ENCODE results near the gene TERB2. TPM values are rescaled to one million over a fixed set of nuclear protein-coding genes. Genes with fewer than 3 reads are reported as not detected.
"Not testable (repeated sequence)": the region's sequence is repeated elsewhere in the genome, so short reads cannot be mapped to it uniquely, and the experiment has no call there.

The TERB2 gene
- not detected in 2 replicates for polyA plus RNA-seq (2013)

- no peaks in the 10 kb centered on the region for H3K79me2 ChIP-seq (ENCODE audit: control insufficient read depth, insufficient read depth, low read length, poor library complexity)
- no peak within 1 kb of the TSS for H3K23ac ChIP-seq (ENCODE audit: low read length)
- H3K14ac ChIP-seq (ENCODE audit: low read length), result no peak within 1 kb of the TSS
Observed at GRCh38 chr15:44956388-44956787, at the start of gene TERB2. Gene TERB2 (plus strand): TSS chr15:44956687. CDS start chr15:44956719, 32 bp downstream.

GRCh38 chr15:44909423-44909822 is 47.1 kb upstream of the TERB2 start:
- Histone ChIP-seq H4K91ac (ENCODE audit: low read depth, low read length) (no peak overlapping the region), H2AK5ac (ENCODE audit: low read length) (no peak overlapping the region), H3K4ac (ENCODE audit: low read depth, low read length) (no peak overlapping the region), H3K9me3 (ENCODE audit: insufficient read depth, low read depth, low read length) (no peaks in the 10 kb centered on the region), H2BK120ac (ENCODE audit: insufficient read depth, low read length, poor library complexity) (no peak overlapping the region), H3K4me1 (ENCODE audit: control insufficient read depth in 1 of 2, insufficient read depth in 2 of 2, low read length in 2 of 2) (no peaks in the 10 kb centered on the region), H3K4me2 (ENCODE audit: low read length) (no peak overlapping the region), H3K79me2 (ENCODE audit: control insufficient read depth, insufficient read depth, low read length, poor library complexity) (no peaks in the 10 kb centered on the region), H2BK5ac (ENCODE audit: low read depth, low read length, poor library complexity) (no peak overlapping the region), H3K9ac (ENCODE audit: low read length) (no peak overlapping the region), H3K27ac (ENCODE audit: low read depth, low read length) (no peak overlapping the region), H4K12ac (ENCODE audit: low read depth, low read length) (no peak overlapping the region), H2BK12ac (ENCODE audit: low read length) (no peak overlapping the region), H4K8ac (ENCODE audit: low read depth, low read length) (no peak overlapping the region), H2AFZ (ENCODE audit: insufficient read depth, low read length, poor library complexity) (no peak overlapping the region), H3K79me1 (ENCODE audit: low read length) (no peaks in the 10 kb centered on the region), H3K4me3 (ENCODE audit: low read depth, low read length) (no peak overlapping the region), H3K27me3 (ENCODE audit: insufficient read depth, low read length) (no peaks in the 10 kb centered on the region), H3K23ac (ENCODE audit: low read length) (no peak overlapping the region), H3K36me3 (ENCODE audit: control insufficient read depth in 1 of 2, insufficient read depth in 2 of 2, low read length in 2 of 2) (no peaks in the 10 kb centered on the region), H3K14ac (ENCODE audit: low read length) (no peak overlapping the region), H3K18ac (ENCODE audit: low read length) (no peak overlapping the region)
- no peak for DNase-seq
- WGBS (ENCODE audit: extremely low coverage, insufficient coverage, insufficient read length), result no CpG with 5 or more reads among the region's 2 CpGs

More at GRCh38 chr15:44956388-44956787, at the start of gene TERB2:
- Histone ChIP-seq H3K9me3 (ENCODE audit: insufficient read depth, low read depth, low read length) (no peaks in the 10 kb centered on the region), H3K9ac (ENCODE audit: low read length) (no peak within 1 kb of the TSS), H2BK12ac (ENCODE audit: low read length) (no peak within 1 kb of the TSS), H4K91ac (ENCODE audit: low read depth, low read length) (no peak within 1 kb of the TSS), H2AK5ac (ENCODE audit: low read length) (no peak within 1 kb of the TSS), H3K18ac (ENCODE audit: low read length) (no peak within 1 kb of the TSS), H3K79me1 (ENCODE audit: low read length) (no peaks in the 10 kb centered on the region), H2AFZ (ENCODE audit: insufficient read depth, low read length, poor library complexity) (no peak within 1 kb of the TSS), H3K27me3 (ENCODE audit: insufficient read depth, low read length) (no peaks in the 10 kb centered on the region), H3K27ac (ENCODE audit: low read depth, low read length) (no peak within 1 kb of the TSS), H3K4me3 (ENCODE audit: low read depth, low read length) (no peak within 1 kb of the TSS), H3K36me3 (ENCODE audit: control insufficient read depth in 1 of 2, insufficient read depth in 2 of 2, low read length in 2 of 2) (no peaks in the 10 kb centered on the region), H2BK5ac (ENCODE audit: low read depth, low read length, poor library complexity) (no peak within 1 kb of the TSS), H4K12ac (ENCODE audit: low read depth, low read length) (no peak within 1 kb of the TSS), H3K4me1 (ENCODE audit: control insufficient read depth in 1 of 2, insufficient read depth in 2 of 2, low read length in 2 of 2) (no peaks in the 10 kb centered on the region), H2BK120ac (ENCODE audit: insufficient read depth, low read length, poor library complexity) (no peak within 1 kb of the TSS), H3K4ac (ENCODE audit: low read depth, low read length) (no peak within 1 kb of the TSS), H3K4me2 (ENCODE audit: low read length) (no peak within 1 kb of the TSS), H4K8ac (ENCODE audit: low read depth, low read length) (no peak within 1 kb of the TSS)
- 100% methylated on average over 3 of the region's 13 CpGs for WGBS (ENCODE audit: extremely low coverage, insufficient coverage, insufficient read length)
- DNase-seq, result no peak

GRCh38 chr15:44910981-44911625 is 45.4 kb upstream of the TERB2 start:
- no peak overlapping the region for H2BK5ac ChIP-seq (ENCODE audit: low read depth, low read length, poor library complexity)
- no peak overlapping the region for H2AK5ac ChIP-seq (ENCODE audit: low read length)
- DNase-seq, result no peak
- no peak overlapping the region for H4K91ac ChIP-seq (ENCODE audit: low read depth, low read length)
- H3K79me1 ChIP-seq (ENCODE audit: low read length), result no peaks in the 10 kb centered on the region
- H3K4me2 ChIP-seq (ENCODE audit: low read length), result no peak overlapping the region
- H3K18ac ChIP-seq (ENCODE audit: low read length), result no peak overlapping the region
- H3K4me1 ChIP-seq (ENCODE audit: control insufficient read depth in 1 of 2, insufficient read depth in 2 of 2, low read length in 2 of 2), result no peaks in the 10 kb centered on the region
- no peak overlapping the region for H2AFZ ChIP-seq (ENCODE audit: insufficient read depth, low read length, poor library complexity)
- H3K9ac ChIP-seq (ENCODE audit: low read length), result no peak overlapping the region
- no peak overlapping the region for H4K8ac ChIP-seq (ENCODE audit: low read depth, low read length)
- no peak overlapping the region for H3K14ac ChIP-seq (ENCODE audit: low read length)
- no peak overlapping the region for H3K27ac ChIP-seq (ENCODE audit: low read depth, low read length)
- H4K12ac ChIP-seq (ENCODE audit: low read depth, low read length), result no peak overlapping the region
- H2BK120ac ChIP-seq (ENCODE audit: insufficient read depth, low read length, poor library complexity), result no peak overlapping the region
- no peaks in the 10 kb centered on the region for H3K9me3 ChIP-seq (ENCODE audit: insufficient read depth, low read depth, low read length)
- no peaks in the 10 kb centered on the region for H3K79me2 ChIP-seq (ENCODE audit: control insufficient read depth, insufficient read depth, low read length, poor library complexity)
- no peaks in the 10 kb centered on the region for H3K27me3 ChIP-seq (ENCODE audit: insufficient read depth, low read length)
- no peak overlapping the region for H2BK12ac ChIP-seq (ENCODE audit: low read length)
- no peak overlapping the region for H3K23ac ChIP-seq (ENCODE audit: low read length)
- no peak overlapping the region for H3K4ac ChIP-seq (ENCODE audit: low read depth, low read length)
- H3K4me3 ChIP-seq (ENCODE audit: low read depth, low read length), result no peak overlapping the region
- no peaks in the 10 kb centered on the region for H3K36me3 ChIP-seq (ENCODE audit: control insufficient read depth in 1 of 2, insufficient read depth in 2 of 2, low read length in 2 of 2)

- not testable (repeated sequence) for H3K4me1 ChIP-seq (ENCODE audit: control insufficient read depth in 1 of 2, insufficient read depth in 2 of 2, low read length in 2 of 2); H2BK120ac ChIP-seq (ENCODE audit: insufficient read depth, low read length, poor library complexity); H2BK12ac ChIP-seq (ENCODE audit: low read length); H3K18ac ChIP-seq (ENCODE audit: low read length); H2AFZ ChIP-seq (ENCODE audit: insufficient read depth, low read length, poor library complexity); DNase-seq; H2AK5ac ChIP-seq (ENCODE audit: low read length); H4K91ac ChIP-seq (ENCODE audit: low read depth, low read length); H3K27me3 ChIP-seq (ENCODE audit: insufficient read depth, low read length); H3K4me3 ChIP-seq (ENCODE audit: low read depth, low read length); H3K79me2 ChIP-seq (ENCODE audit: control insufficient read depth, insufficient read depth, low read length, poor library complexity); H3K9me3 ChIP-seq (ENCODE audit: insufficient read depth, low read depth, low read length); H3K79me1 ChIP-seq (ENCODE audit: low read length); H3K9ac ChIP-seq (ENCODE audit: low read length); H3K14ac ChIP-seq (ENCODE audit: low read length); H3K4ac ChIP-seq (ENCODE audit: low read depth, low read length); H3K4me2 ChIP-seq (ENCODE audit: low read length); H3K23ac ChIP-seq (ENCODE audit: low read length); H4K8ac ChIP-seq (ENCODE audit: low read depth, low read length); H4K12ac ChIP-seq (ENCODE audit: low read depth, low read length); H2BK5ac ChIP-seq (ENCODE audit: low read depth, low read length, poor library complexity); H3K36me3 ChIP-seq (ENCODE audit: control insufficient read depth in 1 of 2, insufficient read depth in 2 of 2, low read length in 2 of 2); H3K27ac ChIP-seq (ENCODE audit: low read depth, low read length)
- no CpG with 5 or more reads among the region's 1 CpG for WGBS (ENCODE audit: extremely low coverage, insufficient coverage, insufficient read length)
Observed at GRCh38 chr15:44912186-44912585, 44.3 kb upstream of the TERB2 start.
